Measurements from ENCODE around the gene RNF212. TPM values are rescaled to one million over a fixed set of nuclear protein-coding genes. Genes with fewer than 3 reads are reported as not detected.

RNF212 gene
- total RNA-seq, 2 experiments from 2014 or later = 2.4 to 5.6 TPM

DNA sequence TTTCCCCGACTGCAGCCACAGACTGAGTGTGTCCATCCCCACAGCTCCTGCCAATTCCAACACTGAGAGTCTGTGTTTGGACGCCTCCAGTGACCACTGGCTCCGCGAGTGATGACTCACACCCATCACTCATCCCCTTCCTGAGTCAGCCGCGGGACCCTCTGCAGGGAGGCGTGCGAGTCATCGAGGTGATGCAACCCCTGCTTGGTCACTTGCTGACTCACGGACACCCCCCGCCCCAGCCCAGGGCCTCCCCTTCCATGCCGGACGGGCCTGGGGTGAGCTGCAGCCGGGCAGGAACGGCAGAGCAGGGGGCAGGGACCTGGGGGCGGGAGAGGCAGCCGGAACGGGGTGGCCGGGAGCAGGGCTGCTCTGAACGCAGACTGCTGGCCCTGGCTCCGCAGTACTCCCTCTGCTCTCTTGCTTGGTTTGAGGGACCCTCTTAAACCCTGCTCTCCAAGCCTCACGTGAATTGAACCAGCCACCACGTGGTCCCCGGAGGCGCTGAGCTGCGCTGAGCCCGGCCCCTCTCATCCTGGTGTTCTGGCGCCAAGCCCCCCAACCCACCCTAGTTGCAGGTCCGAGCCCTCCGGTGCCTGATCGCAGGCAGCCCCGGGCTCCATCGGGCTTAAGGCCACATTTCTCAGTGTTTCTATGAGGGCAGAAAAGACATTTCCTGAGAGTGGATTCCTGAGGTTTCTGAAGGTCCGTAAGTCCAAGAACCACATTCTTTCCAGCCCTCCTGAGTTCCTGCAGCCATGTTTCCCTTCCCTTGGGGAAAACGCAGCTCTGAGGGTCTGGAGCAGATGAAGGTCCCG lies 69.5 kb downstream of the RNF212 start:
- ChIA-PET POLR2A (no interaction called here), CTCF (interaction anchor here (0.9 kb wide), 1 partner anchor 248 kb away, joined by 3 read pairs; no protein-coding TSS in a partner anchor)
- intact Hi-C loops (cut with DNase I, micrococcal nuclease) = no loop called here
- DNase-seq (peak; percentile 72), ATAC-seq (peak; percentile 67)
- Mint-ChIP-seq H3K27me3 (peaks cover 20% of the 10 kb centered on the region), H3K9me3 (ENCODE audit: low read depth) (no peaks in the 10 kb centered on the region), H3K36me3 (ENCODE audit: low read depth) (peaks cover 2% of the 10 kb centered on the region), H3K4me1 (peaks cover 4% of the 10 kb centered on the region), H3K27ac (no peak overlapping the region), H3K4me3 (no peak overlapping the region)

DNA sequence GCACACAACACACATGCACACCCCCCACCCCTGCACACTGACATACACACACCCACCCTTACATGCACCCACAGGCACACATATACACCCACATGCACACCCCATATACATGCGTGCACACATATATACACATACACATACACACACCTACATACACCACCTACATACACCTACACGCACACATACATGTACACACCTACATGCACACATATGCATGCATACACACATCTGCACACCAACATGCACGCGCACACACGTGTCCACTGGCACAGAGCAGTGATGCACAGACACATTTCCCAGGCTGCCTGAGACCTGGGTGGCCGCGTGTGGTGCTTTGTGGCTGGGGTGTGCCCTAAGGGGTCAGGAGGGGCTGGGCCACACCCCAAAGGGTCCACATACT lies 70.2 kb downstream of the RNF212 start:
- peak; percentile 28 for ATAC-seq
- no peaks in the 10 kb centered on the region for H3K4me1 Mint-ChIP-seq
- no peaks in the 10 kb centered on the region for H3K9me3 Mint-ChIP-seq (ENCODE audit: low read depth)
- POLR2A ChIA-PET = no interaction called here
- intact Hi-C loops (cut with DNase I, micrococcal nuclease) = no loop called here
- H3K36me3 Mint-ChIP-seq (ENCODE audit: low read depth) = peaks cover 2% of the 10 kb centered on the region
- CTCF ChIA-PET = no interaction called here
- no peak overlapping the region for H3K4me3 Mint-ChIP-seq
- no peak overlapping the region for H3K27ac Mint-ChIP-seq
- peaks cover 17% of the 10 kb centered on the region for H3K27me3 Mint-ChIP-seq
- DNase-seq = peak; percentile 27

DNA sequence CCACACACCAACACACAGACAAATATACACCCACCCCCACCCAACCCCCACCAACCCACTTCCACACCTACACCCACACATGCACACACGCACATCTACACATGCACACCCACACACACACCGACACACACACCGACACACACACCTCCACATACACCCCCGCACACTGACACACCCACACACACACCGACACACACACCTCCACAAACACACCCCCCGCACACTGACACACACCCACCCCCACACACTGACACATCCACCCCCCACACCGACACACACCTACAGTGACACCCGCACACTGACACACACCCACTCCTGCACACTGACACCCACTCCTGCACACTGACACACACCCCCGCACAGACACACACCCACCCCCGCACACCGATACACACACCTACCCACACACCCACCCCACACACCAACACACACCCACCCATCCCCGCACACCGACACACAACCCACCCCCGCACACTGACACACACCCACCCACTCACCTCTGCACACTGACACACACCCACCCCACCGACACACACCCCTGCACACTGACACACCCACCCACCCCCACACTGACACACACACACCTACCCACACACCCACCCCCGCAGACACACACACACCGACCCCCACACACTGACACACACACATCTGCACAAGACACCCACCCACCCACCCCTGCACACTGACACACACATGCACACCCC lies 70.9 kb downstream of the RNF212 start:
- ATAC-seq = no peak

DNA sequence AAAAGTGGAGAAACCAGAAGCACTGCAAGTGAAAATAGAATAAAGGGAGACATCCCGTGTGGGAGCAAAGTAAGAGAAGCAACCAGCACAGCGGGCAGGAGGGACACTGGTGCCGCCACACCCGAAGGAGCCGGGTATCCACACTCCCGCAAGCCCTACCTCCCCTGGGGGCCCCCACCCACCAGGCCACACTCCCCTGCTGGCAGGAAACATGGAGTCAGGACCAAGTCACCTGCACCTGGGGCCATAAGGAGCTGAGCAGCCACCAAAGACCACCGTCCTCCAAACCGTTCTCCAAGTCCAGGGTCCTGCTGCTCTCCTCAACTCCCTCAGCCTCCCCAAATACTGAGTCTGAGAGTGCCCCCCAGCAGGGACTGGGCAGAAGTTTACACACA lies 71.4 kb downstream of the RNF212 start:
- Mint-ChIP-seq H3K36me3 (ENCODE audit: low read depth) (peaks cover 2% of the 10 kb centered on the region), H3K27me3 (peaks cover 10% of the 10 kb centered on the region), H3K27ac (no peak overlapping the region), H3K4me3 (no peak overlapping the region), H3K4me1 (no peaks in the 10 kb centered on the region), H3K9me3 (ENCODE audit: low read depth) (no peaks in the 10 kb centered on the region)
- intact Hi-C loops (cut with DNase I, micrococcal nuclease) = no loop called here
- POLR2A ChIA-PET = no interaction called here
- CTCF ChIA-PET = no interaction called here
- ATAC-seq (no peak), DNase-seq (no peak)

More for the DNA sequence above, 70.9 kb downstream of the RNF212 start:
- intact Hi-C loops (cut with DNase I, micrococcal nuclease) = no loop called here
- H3K9me3 Mint-ChIP-seq (ENCODE audit: low read depth) = no peaks in the 10 kb centered on the region
- POLR2A ChIA-PET = no interaction called here
- H3K4me1 Mint-ChIP-seq = no peaks in the 10 kb centered on the region
- DNase-seq = no peak
- CTCF ChIA-PET = no interaction called here
- H3K27ac Mint-ChIP-seq = no peak overlapping the region
- H3K36me3 Mint-ChIP-seq (ENCODE audit: low read depth) = peaks cover 2% of the 10 kb centered on the region
- H3K4me3 Mint-ChIP-seq = no peak overlapping the region
- peaks cover 14% of the 10 kb centered on the region for H3K27me3 Mint-ChIP-seq

- Mint-ChIP-seq H3K4me3 (no peak overlapping the region), H3K27me3 (peaks cover 8% of the 10 kb centered on the region), H3K9me3 (ENCODE audit: low read depth) (no peaks in the 10 kb centered on the region), H3K36me3 (ENCODE audit: low read depth) (no peaks in the 10 kb centered on the region), H3K27ac (no peak overlapping the region), H3K4me1 (no peaks in the 10 kb centered on the region)
- intact Hi-C loops (cut with DNase I, micrococcal nuclease) = no loop called here
- CTCF ChIA-PET = no interaction called here
- ATAC-seq (no peak), DNase-seq (no peak)
- POLR2A ChIA-PET = no interaction called here
These were observed 72.0 kb downstream of the RNF212 start for GRCh38 chr4:1041147-1041935.

DNA sequence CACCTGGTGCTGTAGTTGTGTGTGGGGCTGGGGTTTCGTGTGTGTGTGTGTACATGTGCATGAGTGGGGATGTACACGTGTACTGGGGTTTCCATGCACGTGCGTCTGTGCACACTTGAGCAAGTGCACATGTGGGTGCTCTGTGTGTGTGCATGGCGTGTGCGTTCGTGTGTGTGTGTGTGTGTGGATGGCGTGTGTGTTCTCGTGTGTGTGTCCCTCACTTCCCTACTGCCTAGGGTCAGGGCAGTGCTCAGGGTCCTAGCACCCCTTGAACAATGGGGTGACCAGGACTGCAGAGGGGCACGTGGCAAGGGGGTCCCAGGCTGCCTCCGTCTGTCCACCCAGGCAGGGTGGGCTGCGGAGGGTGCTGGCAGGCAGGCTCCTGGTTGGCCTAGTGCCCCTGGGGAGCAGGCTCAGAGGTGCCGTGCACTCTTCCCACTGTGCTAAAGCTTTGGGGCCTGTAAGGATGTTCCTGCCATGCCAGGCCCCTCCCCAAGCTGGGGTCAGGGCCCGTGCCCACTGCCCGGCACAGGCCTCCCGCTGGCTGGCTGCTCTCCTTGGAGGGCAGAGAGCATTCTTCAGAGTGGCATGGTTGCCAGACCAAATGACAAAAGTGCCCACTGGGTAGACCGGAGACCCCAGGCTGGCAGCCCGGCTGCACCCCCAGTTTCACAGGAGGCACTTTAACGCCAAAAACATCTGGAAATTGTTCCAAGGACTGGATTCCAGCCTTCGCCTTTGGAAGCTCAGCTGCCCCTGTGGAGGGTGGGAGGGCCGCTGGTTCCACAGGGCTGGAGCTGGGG lies 72.8 kb downstream of the RNF212 start:
- no peaks in the 10 kb centered on the region for H3K9me3 Mint-ChIP-seq (ENCODE audit: low read depth)
- no peak overlapping the region for H3K4me3 Mint-ChIP-seq
- ATAC-seq (no peak), DNase-seq (no peak)
- POLR2A ChIA-PET = no interaction called here
- CTCF ChIA-PET = no interaction called here
- peaks cover 6% of the 10 kb centered on the region for H3K27me3 Mint-ChIP-seq
- no peaks in the 10 kb centered on the region for H3K4me1 Mint-ChIP-seq
- H3K27ac Mint-ChIP-seq = no peak overlapping the region
- intact Hi-C loops (cut with DNase I, micrococcal nuclease) = no loop called here
- H3K36me3 Mint-ChIP-seq (ENCODE audit: low read depth) = no peaks in the 10 kb centered on the region

DNA sequence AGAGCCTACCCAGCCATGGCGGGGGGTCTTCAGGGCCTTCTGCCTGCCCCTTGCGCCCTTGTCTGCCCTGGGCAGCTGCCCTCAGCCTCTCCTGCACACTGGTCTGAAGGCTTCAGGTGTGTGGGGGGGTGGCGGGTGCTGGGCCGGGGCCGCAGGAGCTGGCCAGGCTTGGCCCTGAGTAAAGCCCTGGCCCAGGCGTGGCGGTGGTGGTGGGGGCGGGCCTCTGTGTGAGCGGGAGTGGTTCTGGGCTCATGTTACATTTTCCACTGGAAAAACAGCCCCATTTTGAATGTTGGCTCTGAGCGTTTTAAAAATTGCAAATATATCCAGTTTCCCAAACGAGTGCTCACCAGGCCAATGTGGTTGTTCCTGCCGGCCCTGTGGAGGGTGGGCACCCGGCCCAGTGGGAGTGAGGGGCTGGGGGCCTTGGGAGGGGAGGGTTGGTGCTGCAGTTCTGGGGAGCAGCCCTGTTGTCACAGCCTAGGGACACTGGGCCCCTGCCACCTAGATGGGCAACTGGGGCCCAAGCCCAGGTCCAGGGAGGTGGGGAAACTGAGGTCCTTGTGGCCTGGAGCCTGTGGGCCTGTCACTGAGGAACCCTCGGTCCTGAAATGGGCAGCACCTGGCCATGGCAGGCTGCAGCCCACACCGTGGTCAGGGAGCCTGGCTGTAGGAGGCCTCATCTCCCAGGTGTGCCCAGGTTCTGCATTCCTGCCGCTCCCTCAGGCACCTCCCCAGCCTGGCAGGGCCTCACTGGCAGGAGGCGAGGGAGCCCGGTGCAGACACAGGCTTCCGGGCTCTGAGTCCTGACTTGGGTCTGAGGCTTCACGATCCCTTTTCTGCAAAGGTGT lies 73.6 kb downstream of the RNF212 start:
- H3K27me3 Mint-ChIP-seq = peaks cover 3% of the 10 kb centered on the region

GRCh38 chr4:1038948-1039492 lies 74.3 kb downstream of the RNF212 start:
- no peaks in the 10 kb centered on the region for H3K36me3 Mint-ChIP-seq (ENCODE audit: low read depth)
- H3K27ac Mint-ChIP-seq = no peak overlapping the region
- H3K9me3 Mint-ChIP-seq (ENCODE audit: low read depth) = no peaks in the 10 kb centered on the region
- intact Hi-C loops (cut with DNase I, micrococcal nuclease) = no loop called here
- H3K4me1 Mint-ChIP-seq = no peaks in the 10 kb centered on the region
- H3K27me3 Mint-ChIP-seq = peaks cover 3% of the 10 kb centered on the region
- ChIA-PET CTCF (no interaction called here), POLR2A (no interaction called here)
- DNase-seq = no peak
- H3K4me3 Mint-ChIP-seq = no peak overlapping the region
- no peak for ATAC-seq

More for the DNA sequence above, 73.6 kb downstream of the RNF212 start:
- DNase-seq = no peak
- CTCF ChIA-PET = no interaction called here
- Mint-ChIP-seq H3K9me3 (ENCODE audit: low read depth) (no peaks in the 10 kb centered on the region), H3K4me3 (no peak overlapping the region), H3K36me3 (ENCODE audit: low read depth) (no peaks in the 10 kb centered on the region), H3K27ac (no peak overlapping the region), H3K4me1 (no peaks in the 10 kb centered on the region)
- ATAC-seq = no peak
- intact Hi-C loops (cut with DNase I, micrococcal nuclease) = no loop called here
- POLR2A ChIA-PET = no interaction called here

DNA sequence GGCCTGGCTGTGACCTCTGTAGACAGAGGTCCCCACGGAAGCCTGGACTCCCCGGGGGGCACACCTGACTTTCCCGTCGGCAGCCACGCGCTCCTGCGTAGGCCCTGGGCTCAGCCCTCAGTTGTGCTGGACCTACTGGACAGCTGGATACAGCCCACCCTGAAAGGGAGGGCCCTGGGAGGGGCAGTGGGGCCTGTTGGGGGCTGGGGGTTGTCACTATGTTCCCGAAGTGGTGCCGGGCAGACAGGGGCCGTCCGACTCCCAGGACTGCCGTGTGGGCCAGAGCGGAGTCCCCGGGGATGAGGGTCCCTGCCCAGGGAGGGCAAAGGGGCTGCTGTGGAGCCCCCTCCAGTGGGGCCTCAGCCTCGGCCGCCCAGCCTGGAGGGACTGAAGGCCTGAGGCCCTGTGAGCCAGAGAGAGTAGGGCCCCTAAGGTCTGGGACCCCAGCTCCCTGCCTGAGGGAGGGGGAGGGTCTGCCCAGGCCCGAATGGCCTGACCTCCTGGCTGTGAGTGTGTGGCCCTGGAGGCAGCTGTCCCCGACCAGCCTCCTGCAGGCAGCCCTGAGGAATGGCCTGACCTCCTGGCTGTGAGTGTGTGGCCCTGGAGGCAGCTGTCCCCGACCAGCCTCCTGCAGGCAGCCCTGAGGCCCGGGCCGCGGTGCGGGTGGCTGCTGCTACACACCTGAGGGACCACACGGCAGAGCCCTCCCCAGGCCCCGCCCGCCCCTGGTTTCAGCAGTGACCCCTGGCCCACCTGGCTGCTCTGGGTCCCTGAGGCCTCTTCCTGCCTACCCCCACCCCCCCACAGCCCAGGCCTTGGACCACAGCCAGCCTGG lies 76.2 kb downstream of the RNF212 start:
- intact Hi-C loops (cut with DNase I, micrococcal nuclease) = no loop called here
- H3K27me3 Mint-ChIP-seq = no peaks in the 10 kb centered on the region
- no peaks in the 10 kb centered on the region for H3K9me3 Mint-ChIP-seq (ENCODE audit: low read depth)
- H3K4me3 Mint-ChIP-seq = no peak overlapping the region
- H3K4me1 Mint-ChIP-seq = no peaks in the 10 kb centered on the region
- no peak for ATAC-seq
- DNase-seq = no peak
- H3K36me3 Mint-ChIP-seq (ENCODE audit: low read depth) = no peaks in the 10 kb centered on the region
- POLR2A ChIA-PET = no interaction called here
- CTCF ChIA-PET = interaction anchor here (0.6 kb wide), 1 partner anchor 37 kb away, joined by 3 read pairs; no protein-coding TSS in a partner anchor
- no peak overlapping the region for H3K27ac Mint-ChIP-seq

DNA sequence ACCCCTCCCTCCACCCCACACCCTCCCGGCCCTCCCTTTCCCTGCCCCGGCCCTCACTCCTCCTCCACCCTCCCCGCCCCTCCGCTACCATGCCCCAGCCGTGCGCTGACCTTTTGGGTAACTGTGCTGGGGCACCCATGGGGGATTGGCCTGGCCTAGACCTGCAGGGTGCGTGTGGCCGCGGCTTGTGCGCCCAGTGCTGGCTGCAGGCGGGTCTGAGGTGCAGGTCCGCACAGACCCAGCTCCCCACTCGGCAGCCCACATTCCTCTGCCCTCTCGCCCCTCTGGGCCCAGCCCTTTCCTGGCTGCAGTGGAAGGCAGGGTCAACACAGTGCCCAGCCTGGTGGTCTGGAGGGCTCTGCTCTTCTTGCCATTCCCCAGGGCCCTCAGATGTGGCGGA lies 77.3 kb downstream of the RNF212 start:
- no peaks in the 10 kb centered on the region for H3K4me1 Mint-ChIP-seq
- no peaks in the 10 kb centered on the region for H3K27me3 Mint-ChIP-seq
- intact Hi-C loops (cut with DNase I, micrococcal nuclease) = no loop called here
- H3K4me3 Mint-ChIP-seq = no peak overlapping the region
- no peaks in the 10 kb centered on the region for H3K9me3 Mint-ChIP-seq (ENCODE audit: low read depth)
- DNase-seq (no peak), ATAC-seq (no peak)
- no peaks in the 10 kb centered on the region for H3K36me3 Mint-ChIP-seq (ENCODE audit: low read depth)
- ChIA-PET CTCF (interaction anchor here (0.6 kb wide), 1 partner anchor 38 kb away, joined by 3 read pairs; no protein-coding TSS in a partner anchor), POLR2A (no interaction called here)
- H3K27ac Mint-ChIP-seq = no peak overlapping the region
